MM.1S (cell line): ENCODE data around the gene RFX2.

Experiments used
- DNase-seq: peaks from one replicate; pipeline ENCODE4 v3.0.0-alpha.2; 2015
- H2AFZ ChIP-seq: fragments of 300-600 bp; sonication (generic); 2 replicates; pipeline ENCODE4 v1.6.0; 2016; ENCODE audit warnings: antibody characterized with exemption, low read length
- H3F3A ChIP-seq: fragments of 300-600 bp; sonication (generic); 2 replicates; pipeline ENCODE4 v1.6.1; 2016; ENCODE audit warnings: mild to moderate bottlenecking, antibody characterized with exemption, low read length, moderate library complexity, mixed read lengths; ENCODE audit not compliant: insufficient read depth
- H3K27ac ChIP-seq: fragments of 300-600 bp; sonication (generic); 2 replicates; pipeline ENCODE4 v1.5.1; 2016; ENCODE audit warnings: mild to moderate bottlenecking, low read length
- H3K27me3 ChIP-seq: fragments of 300-600 bp; sonication (generic); replicated peaks from 2 replicates; pipeline ENCODE4 v1.6.0; 2016; ENCODE audit warnings: low read length; ENCODE audit not compliant: insufficient read depth
- H3K36me3 ChIP-seq: fragments of 300-600 bp; sonication (generic); replicated peaks from 2 replicates; pipeline ENCODE4 v1.6.1; 2016; ENCODE audit warnings: mild to moderate bottlenecking, low read length, mixed read lengths; ENCODE audit not compliant: insufficient read depth
- H3K4me1 ChIP-seq: fragments of 300-600 bp; sonication (generic); 2 replicates; pipeline ENCODE4 v1.6.1; 2016; ENCODE audit warnings: low read length, mixed read lengths
- H3K4me2 ChIP-seq: fragments of 300-600 bp; sonication (generic); 2 replicates; pipeline ENCODE4 v1.6.0; 2016; ENCODE audit warnings: low read depth, low read length
- H3K4me3 ChIP-seq: fragments of 300-600 bp; sonication (generic); 2 replicates; pipeline ENCODE4 v1.5.1; 2016; ENCODE audit warnings: low read length, mixed read lengths
- H3K79me2 ChIP-seq: fragments of 300-600 bp; sonication (generic); 2 replicates; pipeline ENCODE4 v1.6.1; 2016; ENCODE audit warnings: mixed run types, low read length, mixed read lengths
- H3K9ac ChIP-seq: fragments of 300-600 bp; sonication (generic); 2 replicates; pipeline ENCODE4 v1.6.1; 2016; ENCODE audit warnings: low read length, mixed read lengths
- H3K9me2 ChIP-seq: fragments of 300-600 bp; sonication (generic); replicated peaks from 2 replicates; pipeline ENCODE4 v1.6.1; 2016; ENCODE audit warnings: mild to moderate bottlenecking, low read length, mixed read lengths; ENCODE audit not compliant: insufficient read depth
- H3K9me3 ChIP-seq: fragments of 300-600 bp; sonication (generic); replicated peaks from 2 replicates; pipeline ENCODE4 v1.6.1; 2016; ENCODE audit warnings: mild to moderate bottlenecking, low read length, mixed read lengths; ENCODE audit not compliant: insufficient read depth
- H4K20me1 ChIP-seq: fragments of 300-600 bp; sonication (generic); 2 replicates; pipeline ENCODE4 v1.6.1; 2016; ENCODE audit warnings: mild to moderate bottlenecking, low read length, moderate library complexity, mixed read lengths; ENCODE audit not compliant: insufficient read depth
- CTCF ChIP-seq: fragments of 300-600 bp; sonication (generic); IDR thresholded peaks from 2 replicates; pipeline ENCODE4 v1.5.1; 2016; ENCODE audit warnings: antibody characterized with exemption, low read length, mixed read lengths
- EZH2 ChIP-seq: fragments of 300-600 bp; sonication (generic); optimal IDR thresholded peaks from 2 replicates; pipeline ENCODE3; 2017; ENCODE audit warnings: low read depth, mild to moderate bottlenecking, antibody characterized with exemption, low read length, mixed read lengths
- EZH2phosphoT487 ChIP-seq: fragments of 300-600 bp; sonication (generic); IDR thresholded peaks from 2 replicates; pipeline ENCODE4 v1.6.1; 2018; ENCODE audit warnings: antibody characterized with exemption, low read length

Gene RFX2

DNA sequence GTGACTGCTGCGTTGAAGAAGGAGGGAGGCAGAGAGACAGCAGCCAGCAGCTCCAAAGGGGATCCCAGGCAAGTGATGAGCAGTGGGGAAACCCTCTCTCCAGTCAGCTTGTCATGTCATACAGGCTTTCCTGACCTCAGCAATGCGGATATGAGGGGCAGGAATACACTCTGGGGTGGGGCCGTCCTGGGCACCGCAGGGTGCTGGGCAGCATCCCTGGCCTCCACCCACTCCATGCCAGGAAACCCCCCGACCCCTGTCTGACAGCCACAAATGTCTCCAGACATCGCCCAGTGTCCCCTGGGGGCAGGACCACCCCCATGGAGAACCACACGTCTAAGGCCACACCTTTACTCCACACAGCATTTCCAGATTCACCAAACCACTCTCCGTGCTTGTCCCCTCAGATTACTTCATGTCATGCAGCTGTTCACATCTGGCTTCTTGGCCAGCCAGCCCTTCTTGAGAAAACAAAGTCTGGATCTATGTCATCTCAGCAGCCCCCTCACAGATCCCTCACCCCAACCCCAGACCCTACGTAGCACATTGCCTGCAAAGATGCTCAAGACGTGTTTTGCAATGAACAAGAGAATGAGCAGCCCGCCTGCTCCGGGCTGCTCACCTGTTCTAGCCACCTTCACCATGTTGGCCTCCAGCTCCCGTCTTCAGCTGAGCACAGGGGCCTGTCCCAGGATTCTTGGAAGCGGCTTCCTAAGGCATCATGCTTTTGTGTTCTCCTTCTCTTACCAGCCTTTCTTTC, 46.5 kb downstream of the RFX2 start:
- Histone ChIP-seq H3K36me3 (no peaks in the 10 kb centered on the region), H3K27ac (no peak overlapping the region), H3K4me1 (no peaks in the 10 kb centered on the region), H3K27me3 (peaks cover 93% of the 10 kb centered on the region), H3K9ac (no peak overlapping the region), H3K79me2 (no peaks in the 10 kb centered on the region), H2AFZ (no peak overlapping the region), H3F3A (no peaks in the 10 kb centered on the region), H3K9me2 (no peaks in the 10 kb centered on the region), H3K4me2 (no peak overlapping the region), H3K4me3 (no peak overlapping the region), H3K9me3 (no peaks in the 10 kb centered on the region), H4K20me1 (no peaks in the 10 kb centered on the region)
- no peak for TF ChIP-seq CTCF
- no peak for TF ChIP-seq EZH2phosphoT487
- no peak for TF ChIP-seq EZH2
- DNase-seq: no peak

- TF ChIP-seq EZH2: no peak
- no peak for TF ChIP-seq EZH2phosphoT487
- TF ChIP-seq CTCF: no peak
- H3K27me3 ChIP-seq: peaks cover 95% of the 10 kb centered on the region
- no peaks in the 10 kb centered on the region for H3F3A ChIP-seq
- no peaks in the 10 kb centered on the region for H3K9me3 ChIP-seq
- DNase-seq: no peak
- H3K27ac ChIP-seq: no peak overlapping the region
- H3K4me2 ChIP-seq: no peak overlapping the region
- H3K9ac ChIP-seq: no peak overlapping the region
- no peaks in the 10 kb centered on the region for H3K4me1 ChIP-seq
- H2AFZ ChIP-seq: no peak overlapping the region
- no peaks in the 10 kb centered on the region for H3K79me2 ChIP-seq
- H4K20me1 ChIP-seq: no peaks in the 10 kb centered on the region
- H3K4me3 ChIP-seq: no peak overlapping the region
- H3K36me3 ChIP-seq: no peaks in the 10 kb centered on the region
- no peaks in the 10 kb centered on the region for H3K9me2 ChIP-seq
Measured at GRCh38 chr19:6062961-6063575, 47.2 kb downstream of the RFX2 start.

- Histone ChIP-seq H3F3A (no peaks in the 10 kb centered on the region), H3K79me2 (no peaks in the 10 kb centered on the region), H3K27me3 (peaks cover 95% of the 10 kb centered on the region), H2AFZ (no peak overlapping the region), H3K4me1 (no peaks in the 10 kb centered on the region), H3K9me3 (no peaks in the 10 kb centered on the region), H3K36me3 (no peaks in the 10 kb centered on the region), H4K20me1 (no peaks in the 10 kb centered on the region), H3K4me3 (no peak overlapping the region), H3K27ac (no peak overlapping the region), H3K9me2 (no peaks in the 10 kb centered on the region), H3K4me2 (no peak overlapping the region), H3K9ac (no peak overlapping the region)
- TF ChIP-seq CTCF (no peak), EZH2 (no peak), EZH2phosphoT487 (no peak)
- no peak for DNase-seq
Measured at GRCh38 chr19:6062274-6062673, 48.0 kb downstream of the RFX2 start.
